Activated CD8-positive, alpha-beta memory T cell treated with anti-CD3 and anti-CD28 coated beads, Interleukin-2, amount 50 U/mL, for 4 hours (primary cell): ENCODE results near the gene DNMT3A.

ENCODE experiments used
- DNase-seq: peaks from one replicate; pipeline ENCODE4 v3.0.0-alpha.2; 2020

DNMT3A gene

DNA sequence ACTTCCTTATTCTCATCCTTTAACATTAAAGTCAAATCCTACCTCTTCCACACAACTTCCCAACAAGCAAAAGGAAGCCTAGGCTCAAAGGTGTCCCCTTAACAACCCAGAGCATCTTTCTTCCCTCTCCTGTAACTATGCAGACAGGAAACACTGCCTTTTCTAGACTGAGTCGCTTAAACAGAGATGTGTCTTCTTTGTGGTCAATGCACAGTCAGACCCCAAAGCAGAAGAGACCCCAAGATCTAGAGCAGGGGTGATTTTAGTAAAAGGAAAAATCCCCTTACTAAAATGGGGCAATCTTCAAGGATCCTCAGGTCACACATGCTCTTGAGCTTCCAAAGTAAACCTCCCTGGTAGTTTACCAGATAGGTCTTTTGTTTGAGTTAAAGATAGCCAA is 86.8 kb downstream of the DNMT3A start:
- DNase-seq: no peak

DNA sequence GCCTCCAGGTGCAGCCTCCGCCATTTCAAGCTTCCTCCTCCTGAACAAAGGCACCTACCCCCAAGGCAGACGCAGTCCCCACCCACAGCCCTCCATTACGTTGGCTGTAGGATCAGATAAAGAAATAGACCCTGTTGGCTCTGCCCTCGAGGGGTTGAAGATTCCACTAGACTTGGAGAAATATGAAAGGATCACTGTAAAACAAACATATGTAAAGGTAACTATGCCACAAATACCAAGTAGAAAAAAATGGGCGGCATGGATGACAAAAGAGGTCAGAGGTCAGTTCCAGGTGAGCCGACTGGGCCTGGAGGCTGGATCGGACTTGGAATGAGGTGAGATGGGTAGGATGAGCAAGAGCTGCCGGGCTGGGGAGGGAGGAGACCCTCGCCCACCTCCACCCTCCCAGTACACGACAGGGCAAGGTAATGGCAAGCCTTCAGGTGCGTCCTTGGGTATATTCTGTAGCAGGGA is 88.5 kb downstream of the DNMT3A start:
- no peak for DNase-seq

GRCh38 chr2:25252291-25253152 is 89.2 kb downstream of the DNMT3A start:
- DNase-seq: peak; percentile 58

DNA sequence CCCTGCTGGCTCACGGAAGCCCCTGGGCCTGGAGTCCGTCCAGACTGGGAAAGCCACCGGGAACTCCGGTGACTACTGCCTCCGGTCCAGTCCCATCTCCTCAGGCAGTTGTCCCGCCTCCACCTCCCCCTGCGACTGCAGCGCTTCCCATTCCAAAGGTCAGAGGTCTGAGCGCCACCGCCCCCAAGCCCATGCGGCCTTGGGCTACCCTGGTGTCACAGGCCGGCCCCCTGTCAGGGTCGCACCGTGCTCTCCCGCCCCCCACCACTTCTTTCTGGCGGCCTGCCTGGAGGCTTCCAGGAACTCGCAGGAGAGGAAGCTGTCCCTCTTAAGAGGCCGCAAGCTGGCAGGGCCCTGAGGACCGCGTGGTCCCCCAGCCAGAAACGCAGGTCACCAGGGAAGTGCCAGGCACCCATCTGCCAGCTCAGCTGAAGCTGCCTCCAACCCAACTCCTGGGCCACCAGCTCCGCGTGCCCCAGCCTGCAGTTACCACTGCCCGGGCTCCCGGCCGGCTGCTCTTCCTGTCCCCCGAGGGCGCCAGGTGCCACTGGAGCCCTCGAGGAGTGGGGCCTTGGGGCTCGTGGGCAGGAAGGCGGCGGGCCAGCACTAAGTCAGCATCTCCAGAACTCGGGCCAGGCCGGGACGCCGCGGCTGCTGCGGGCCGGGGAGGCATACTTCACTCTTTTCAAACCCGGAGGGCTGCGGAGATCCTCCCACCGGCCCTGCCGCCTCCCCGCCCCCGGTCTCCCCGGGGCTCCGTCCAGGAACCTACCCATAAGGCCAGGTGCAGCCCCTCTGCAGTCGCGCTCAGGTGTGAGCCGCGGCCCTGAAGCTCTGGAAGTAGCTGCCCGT is 90.1 kb downstream of the DNMT3A start:
- peak; percentile 50 for DNase-seq

DNA sequence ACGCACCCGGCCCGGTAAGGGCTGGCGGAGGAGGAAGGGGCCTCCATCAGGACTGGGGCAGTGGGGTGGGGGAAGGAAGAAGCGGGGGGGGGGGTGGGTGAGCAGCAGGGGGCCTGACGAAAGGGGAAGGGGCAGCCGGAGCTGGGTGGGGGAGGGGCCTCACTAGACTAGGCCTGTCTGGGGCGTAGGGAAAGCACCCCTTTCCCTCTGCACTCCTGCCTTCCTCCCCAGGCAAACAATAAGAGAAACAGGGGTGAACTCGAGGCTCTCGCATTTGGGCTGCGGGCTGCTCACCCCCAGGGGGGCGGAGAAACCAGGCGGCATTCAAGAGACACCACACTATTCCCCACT is 90.7 kb downstream of the DNMT3A start:
- DNase-seq: peak; percentile 31

DNA sequence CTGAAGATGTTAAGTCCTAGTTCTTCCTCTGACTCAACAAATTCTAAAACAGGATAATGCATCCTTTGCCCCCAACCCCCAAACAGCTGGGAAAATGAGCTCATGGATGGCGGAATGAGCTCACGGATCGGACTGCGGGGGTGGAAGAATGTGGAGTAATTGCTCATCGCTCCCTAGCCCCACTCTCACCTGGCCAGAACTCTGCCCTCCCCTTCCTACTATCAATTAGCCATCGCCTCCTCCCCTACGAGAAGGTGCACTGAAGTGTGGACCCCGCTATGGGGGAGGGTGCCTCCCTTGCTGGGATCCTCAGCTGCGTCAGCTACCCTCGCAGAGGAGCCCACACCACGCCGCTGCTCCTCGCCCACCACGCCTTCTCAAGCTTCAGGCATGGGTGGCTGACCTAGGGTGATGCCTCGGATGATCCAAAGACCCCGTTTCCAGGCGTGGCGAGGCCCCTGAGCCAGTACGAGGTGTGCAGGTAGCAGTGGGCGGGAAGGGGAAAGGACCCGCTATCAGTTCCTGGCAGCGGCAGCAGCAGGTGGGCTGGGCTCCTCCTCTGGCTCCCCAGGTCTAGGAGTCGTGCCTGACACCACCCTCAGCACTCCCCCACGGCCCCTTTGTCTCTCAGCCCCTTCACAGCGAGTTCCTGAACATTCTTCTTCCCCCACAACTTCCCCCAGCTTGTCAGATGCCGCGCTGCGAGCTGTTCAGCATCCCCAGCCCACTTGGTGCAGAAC is 91.2 kb downstream of the DNMT3A start:
- no peak for DNase-seq

- no peak for DNase-seq
These were observed 91.9 kb downstream of the DNMT3A start for GRCh38 chr2:25249785-25250184.

GRCh38 chr2:25247792-25248512 is 93.8 kb downstream of the DNMT3A start:
- DNase-seq: no peak

DNA sequence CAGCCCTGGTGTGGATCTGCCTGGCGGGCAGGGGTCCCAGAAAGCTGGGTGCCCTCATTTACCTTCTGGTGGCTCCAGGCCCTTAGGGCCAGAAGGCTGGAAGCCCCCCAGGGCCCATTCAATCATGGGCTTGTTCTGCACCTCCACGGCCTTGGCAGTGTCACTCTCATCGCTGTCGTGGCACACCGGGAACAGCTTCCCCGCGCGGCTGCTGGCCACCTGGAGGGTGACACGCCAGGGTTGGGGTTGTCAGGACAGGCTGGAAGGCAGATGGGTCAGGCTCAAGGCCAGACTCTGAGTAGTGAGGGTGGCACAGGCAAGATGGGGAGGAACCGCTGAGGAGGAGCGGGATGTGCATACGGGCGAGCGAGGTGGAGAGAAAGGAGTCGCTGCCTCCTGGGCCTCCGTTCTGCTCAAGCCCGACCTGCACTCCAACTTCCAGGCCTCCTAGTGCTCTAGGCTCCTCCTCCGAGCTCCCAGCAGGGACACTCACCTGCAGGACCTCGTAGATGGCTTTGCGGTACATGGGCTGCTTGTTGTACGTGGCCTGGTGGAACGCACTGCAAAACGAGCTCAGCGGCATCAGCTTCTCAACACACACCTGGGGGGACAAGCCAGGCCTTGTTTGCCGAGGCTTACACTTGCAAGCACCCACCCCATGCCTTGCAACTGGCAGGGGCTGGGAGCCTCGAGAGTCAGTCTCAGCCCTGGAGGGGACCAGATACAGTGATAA is 95.0 kb downstream of the DNMT3A start:
- DNase-seq: no peak

- no peak for DNase-seq
These were observed 95.7 kb downstream of the DNMT3A start for GRCh38 chr2:25246001-25246400.

DNA sequence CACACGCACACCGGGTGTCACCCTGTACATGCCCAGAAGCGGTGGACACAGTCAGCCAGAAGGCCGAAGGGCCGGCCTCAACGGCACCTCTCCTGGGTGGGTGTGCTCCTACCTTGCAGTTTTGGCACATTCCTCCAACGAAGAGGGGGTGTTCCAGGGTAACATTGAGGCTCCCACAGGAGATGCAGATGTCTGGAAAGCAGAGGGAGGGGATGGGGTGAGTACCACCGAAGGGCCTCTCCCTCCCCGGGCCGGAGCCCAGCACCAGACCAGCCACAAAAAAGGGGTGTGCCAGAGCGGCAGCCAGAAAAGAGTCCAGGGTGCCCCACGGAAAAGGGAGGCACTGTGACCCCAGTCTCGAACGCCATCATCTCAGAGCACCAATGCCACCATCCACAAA is 96.6 kb downstream of the DNMT3A start:
- DNase-seq: no peak

DNA sequence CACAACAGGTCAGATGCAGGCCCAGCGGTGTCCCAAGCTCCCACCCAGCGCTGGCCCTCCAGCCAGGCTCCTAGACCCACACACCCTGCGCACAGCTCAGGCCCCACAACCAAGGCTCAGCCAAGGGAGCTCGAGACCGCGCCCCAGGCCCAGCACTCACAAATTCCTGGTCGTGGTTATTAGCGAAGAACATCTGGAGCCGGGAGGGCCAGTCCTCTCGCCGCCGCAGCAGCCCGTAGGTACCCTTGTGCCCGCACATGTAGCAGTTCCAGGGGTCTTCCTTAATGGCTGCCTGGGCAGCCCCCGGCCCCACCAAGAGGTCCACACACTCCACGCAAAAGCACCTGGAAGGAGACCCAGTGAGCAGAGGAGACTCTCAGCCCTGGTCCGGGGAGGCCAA is 97.7 kb downstream of the DNMT3A start:
- no peak for DNase-seq

DNA sequence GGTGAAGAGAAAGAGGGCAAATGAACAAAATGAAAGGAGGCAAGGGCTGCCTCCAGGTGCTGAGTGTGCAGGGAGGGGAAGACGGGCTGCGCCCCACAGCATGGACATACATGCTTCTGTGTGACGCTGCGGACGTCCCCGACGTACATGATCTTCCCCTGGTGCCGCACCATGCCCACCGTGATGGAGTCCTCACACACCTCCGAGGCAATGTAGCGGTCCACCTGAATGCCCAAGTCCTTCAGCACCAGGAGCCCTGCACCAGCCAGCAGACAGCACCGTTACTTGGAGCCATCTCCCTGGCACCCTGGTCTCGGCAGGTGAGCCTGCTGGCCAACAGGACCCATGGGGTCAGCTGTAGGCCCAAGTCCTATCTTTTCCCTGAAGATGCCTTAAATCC is 100.3 kb downstream of the DNMT3A start:
- no peak for DNase-seq

DNA sequence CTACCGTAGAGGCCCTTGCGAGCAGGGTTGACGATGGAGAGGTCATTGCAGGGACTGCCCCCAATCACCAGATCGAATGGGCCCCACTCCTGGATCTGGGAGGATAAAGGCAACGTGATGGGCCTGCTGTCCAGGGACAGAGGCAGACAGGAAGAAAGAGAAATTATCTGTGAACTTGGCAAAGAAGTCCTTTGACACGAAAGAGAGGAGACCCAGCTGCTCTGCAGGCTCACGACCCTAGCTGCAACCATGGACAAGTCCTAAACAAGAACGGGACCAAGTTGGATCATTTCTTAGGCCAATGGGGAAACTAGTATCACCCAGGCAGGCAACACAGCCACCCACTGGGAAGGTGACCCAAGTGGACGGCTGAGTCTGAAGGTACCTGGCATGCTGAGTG is 101.1 kb downstream of the DNMT3A start:
- no peak for DNase-seq

- no peak for DNase-seq
These were observed 102.8 kb downstream of the DNMT3A start for GRCh38 chr2:25238920-25239319.

DNA sequence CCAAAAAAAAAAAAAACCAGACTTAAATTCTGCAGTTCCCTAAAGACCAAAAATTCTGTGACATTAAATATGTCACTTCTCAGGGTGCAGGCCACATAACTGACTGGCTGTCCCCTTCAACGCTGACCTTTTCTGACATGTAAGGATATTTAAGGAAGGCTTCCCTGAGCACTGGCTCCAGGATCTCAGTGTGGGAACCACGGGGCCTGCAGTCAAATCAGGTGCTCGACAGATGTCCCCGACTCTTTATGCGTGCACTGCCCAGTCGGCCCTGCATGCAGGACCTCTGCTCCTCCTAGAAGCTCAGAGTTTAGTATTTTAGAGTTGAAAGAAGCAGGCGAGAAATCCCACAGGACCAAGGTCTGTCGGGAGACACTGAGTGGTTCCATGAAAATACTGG is 104.0 kb downstream of the DNMT3A start:
- no peak for DNase-seq

- no peak for DNase-seq
These were observed 105.0 kb downstream of the DNMT3A start for GRCh38 chr2:25236736-25237135.

DNA sequence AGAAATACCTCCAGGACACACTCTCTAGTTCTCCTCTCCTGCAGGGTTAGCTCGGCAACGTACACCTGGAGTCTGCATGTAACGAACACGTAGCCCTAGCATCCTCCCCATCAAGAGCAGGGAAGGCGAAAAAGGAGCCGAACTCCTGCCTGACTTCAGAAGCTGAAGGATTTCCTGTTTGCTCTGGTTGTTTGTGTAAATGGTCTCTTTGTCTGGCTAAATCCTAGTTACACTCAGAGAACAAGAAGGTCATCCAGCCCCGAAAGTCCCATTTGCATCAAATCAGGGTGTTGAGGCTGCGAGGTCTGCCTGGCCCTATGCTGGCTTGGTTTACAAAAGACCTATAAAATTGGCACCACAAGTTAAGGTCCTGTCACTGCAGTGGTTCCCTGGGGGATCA is 107.0 kb downstream of the DNMT3A start:
- no peak for DNase-seq

DNA sequence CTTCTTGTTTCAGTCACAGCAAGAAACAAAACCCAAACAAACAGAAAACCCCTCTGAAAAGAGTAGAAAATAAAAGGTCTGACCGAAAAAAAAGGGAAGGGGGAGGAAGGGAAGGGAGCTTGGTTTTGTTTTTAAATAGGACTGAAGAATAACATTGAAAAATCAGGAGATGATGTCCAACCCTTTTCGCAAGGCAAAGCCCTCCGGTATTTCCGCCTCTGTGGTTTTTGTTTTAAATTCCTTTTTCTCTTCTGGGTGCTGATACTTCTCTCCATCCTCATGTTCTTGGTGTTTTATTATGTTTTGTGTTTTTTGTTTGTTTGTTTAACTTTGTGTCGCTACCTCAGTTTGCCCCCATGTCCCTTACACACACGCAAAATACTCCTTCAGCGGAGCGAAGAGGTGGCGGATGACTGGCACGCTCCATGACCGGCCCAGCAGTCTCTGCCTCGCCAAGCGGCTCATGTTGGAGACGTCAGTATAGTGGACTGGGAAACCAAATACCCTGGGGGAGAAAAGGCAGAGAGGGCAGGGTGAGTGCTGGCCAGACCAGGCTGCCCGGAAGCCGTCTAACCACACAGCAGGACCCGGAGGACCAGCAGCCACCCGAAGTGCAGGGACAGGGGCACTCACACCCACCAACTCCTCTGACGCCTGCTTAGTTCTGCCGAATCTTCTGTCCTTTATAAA is 107.7 kb downstream of the DNMT3A start:
- DNase-seq: no peak

- DNase-seq: no peak
These were observed 109.4 kb downstream of the DNMT3A start for GRCh38 chr2:25232248-25232825.

- DNase-seq: no peak
These were observed 110.8 kb downstream of the DNMT3A start for GRCh38 chr2:25230948-25231311.
